Right ventricle myocardium inferior (tissue), 1 donor: ENCODE data around the gene LIN7B. TPM values are rescaled to one million over a fixed set of nuclear protein-coding genes. Genes with fewer than 3 reads are reported as not detected.
"Not testable (repeated sequence)": the region's sequence is repeated elsewhere in the genome, so short reads cannot be mapped to it uniquely, and the experiment has no call there.

Experiments
- ATAC-seq: fragments of 200-7000 bp; cut with Tn5 transposase; one replicate; pipeline ENCODE4 v1.9.1; 2020; ENCODE audit warnings: mild to moderate bottlenecking, moderate library complexity
- DNase-seq: peaks from one replicate; pipeline ENCODE4 v3.0.0; 2021; ENCODE audit errors: missing footprints
- intact Hi-C: fragments of 100-400 bp; cut with DNase I; formaldehyde crosslinking; loops from one replicate; pipeline ENCODE4 v1.11.0; 2022
- total RNA-seq: library from RNA; stranded (reverse); fragmentation: NEBNext Ultra II Directional; extraction: Animal tissue kit (Norgen Biotek cat#: 25700); gene quantifications from one replicate; pipeline ENCODE4 v1.2.1, GENCODE V29; 2021
- donor health status: DM: no; HTN: yes; CAD: no; lungs with severe emphysema.

LIN7B gene
- total RNA-seq, 1 donor from 2014 or later = 21.1 TPM

GRCh38 chr19:49114630-49115363 is 627 bp downstream of the LIN7B start:
- peak; percentile 79 for DNase-seq
- ATAC-seq = no peak
- intact Hi-C loops = no loop called here

DNA sequence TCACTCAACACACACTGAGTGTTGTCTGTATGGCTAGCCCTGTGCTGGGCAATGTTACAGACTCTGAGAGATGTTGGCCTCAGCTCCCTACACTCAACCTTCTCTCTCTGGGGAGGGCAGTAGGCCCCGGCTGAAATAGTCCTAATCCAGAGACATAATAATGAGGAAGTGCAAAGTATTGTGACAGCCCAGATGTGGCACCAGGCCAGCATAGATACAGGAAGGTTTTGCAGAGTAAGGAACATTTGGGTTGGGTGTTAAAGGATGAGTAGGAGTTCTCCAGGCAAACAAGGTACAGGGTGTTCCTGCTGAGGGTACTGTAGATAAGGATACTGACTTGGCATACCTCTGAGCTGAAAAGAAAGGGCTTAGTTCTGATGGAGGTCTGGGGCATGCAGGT is 2.4 kb downstream of the LIN7B start:
- peak; percentile 84 for DNase-seq
- intact Hi-C loops = no loop called here
- no peak for ATAC-seq

DNA sequence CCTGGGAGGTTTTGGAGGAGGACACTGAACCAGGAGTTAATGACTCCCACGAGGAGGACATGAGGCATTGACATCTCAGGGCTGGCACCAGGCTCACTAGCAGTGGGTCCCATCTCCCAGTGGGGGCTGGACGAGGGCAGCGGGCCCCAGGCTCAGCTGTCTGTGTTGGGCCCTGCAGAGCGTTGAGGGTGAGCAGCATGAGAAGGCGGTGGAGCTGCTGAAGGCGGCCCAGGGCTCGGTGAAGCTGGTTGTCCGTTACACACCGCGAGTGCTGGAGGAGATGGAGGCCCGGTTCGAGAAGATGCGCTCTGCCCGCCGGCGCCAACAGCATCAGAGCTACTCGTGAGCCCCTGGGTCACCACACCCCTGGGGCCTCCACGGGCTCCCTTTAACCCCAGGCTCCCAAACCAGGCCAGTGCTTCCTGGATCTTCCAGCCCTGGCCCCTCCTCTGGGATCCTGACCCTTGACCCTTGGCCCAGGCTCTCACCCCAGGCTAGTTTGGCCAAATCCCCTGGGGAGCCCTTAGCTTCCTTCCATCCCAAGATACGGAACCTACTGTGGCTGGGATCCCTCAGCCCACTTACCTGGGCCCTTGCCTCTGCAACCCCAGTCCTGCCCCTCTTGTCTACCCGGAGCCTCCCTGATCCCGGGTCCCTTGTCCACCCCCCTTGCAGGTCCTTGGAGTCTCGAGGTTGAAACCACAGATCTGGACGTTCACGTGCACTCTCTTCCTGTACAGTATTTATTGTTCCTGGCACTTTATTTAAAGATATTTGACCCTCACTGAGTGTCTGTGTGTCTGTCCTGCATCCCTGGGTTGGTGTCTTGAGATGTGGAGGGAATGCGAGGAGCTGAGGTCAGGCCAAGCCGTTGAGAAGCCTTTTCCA is 3.8 kb downstream of the LIN7B start:
- intact Hi-C loops = loop anchor here (2.0 kb wide), 1 partner anchor 31 kb away; no protein-coding TSS in a partner anchor
- ATAC-seq (no peak), DNase-seq (no peak)

DNA sequence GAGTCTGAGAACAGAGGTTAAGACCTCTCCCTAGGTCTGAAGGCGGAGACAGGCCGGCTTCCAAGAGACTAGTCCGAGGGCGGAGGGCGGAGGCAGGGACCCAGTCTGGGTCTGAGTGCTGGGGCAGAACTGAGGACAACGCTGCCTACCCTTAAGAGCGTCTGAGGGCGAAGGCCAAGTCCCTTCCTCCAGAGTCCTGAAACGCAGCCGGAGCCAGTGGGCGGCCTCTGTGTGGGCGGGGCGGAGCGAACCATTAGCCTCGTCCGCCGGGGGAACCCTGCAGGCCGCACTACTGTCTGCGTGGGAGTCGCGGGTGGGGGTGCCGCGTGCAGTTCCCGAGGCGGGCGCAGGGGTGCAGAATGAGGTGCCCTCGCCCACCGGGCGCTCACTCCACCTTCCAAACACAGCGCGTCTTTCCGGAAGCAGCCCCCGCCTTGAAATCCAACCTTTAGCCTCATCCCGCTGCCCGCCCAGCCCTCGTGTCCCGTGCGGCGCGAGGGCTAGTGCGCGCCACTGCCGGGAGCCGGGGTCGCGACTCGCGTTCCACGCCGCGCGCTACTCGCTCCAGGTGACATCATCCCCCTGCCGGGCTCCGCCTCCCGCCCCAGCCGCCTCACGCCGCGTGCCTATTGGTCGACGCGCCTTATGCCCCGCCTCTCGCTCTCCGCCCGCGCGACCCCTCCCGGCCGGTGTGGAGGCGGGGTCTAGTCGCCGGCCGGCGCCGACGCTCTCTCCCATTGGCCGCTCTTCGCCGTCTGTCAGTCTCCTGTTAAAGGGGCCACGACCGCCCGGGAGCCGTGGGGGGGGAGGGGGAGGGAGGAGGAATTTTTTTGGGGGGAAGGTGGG is 4.6 kb downstream of the LIN7B start, which contains the start of gene C19orf73:
TSS of gene C19orf73 (minus strand) at position 579 of the 846 bp plus-strand sequence. CDS start at position 458, 121 bp downstream.
- DNase-seq = peak; percentile 96
- ATAC-seq = peak; percentile 93
- intact Hi-C loops = loop anchor here (2.0 kb wide), 1 partner anchor 30 kb away; no protein-coding TSS in a partner anchor

DNA sequence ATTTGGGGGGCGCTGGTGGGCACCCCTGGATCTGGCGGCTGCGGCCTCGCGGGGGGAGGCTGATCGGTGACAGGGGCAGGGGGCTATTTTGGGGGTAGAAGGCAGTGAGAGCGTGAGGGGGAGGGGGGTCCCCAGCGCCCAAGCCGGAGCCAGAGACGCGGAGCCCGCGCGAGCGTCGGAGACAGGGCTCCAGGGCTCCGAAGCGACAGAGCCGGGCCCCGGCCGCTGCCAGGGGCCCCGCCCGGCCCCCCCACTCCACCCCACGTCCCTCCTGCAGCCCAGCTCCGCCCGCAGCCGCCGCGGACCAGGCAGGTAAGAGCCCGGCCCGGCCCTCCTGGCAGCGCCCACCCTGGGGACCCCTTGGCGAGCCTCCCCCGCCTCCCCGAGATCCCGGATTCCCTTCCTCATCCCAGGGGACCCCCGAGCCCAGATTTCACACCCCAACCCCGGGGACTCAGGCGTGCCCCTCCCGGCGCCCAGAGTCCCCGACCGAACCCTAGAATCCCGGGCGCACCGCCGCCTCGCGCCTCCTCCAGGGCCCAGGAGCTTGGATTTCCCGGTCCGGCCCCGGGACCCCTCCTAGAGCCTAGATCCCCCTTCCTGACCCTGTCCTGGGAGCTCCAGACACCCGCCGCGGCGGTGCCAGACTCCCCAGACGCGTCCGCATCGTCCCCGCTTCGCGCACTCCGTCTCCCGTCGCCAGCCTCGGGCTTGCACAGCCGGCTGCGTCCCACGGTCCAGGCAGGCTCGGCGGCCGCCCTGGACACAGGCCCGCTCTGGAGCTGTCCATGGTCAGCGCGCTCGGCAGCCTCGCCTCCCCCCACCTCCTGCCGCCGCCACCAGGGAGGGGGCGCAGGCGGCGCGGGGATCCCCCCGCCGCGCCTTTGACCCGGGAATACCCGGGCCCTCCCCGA is 5.5 kb downstream of the LIN7B start, which contains the start of gene PPFIA3:
TSS of gene PPFIA3 (plus strand) at position 134 of the 914 bp plus-strand sequence. CDS start 8,330 bp downstream, outside the sequence.
- ATAC-seq = peak; percentile 61
- intact Hi-C loops = loop anchor here (2.0 kb wide), 1 partner anchor 29 kb away; no protein-coding TSS in a partner anchor
- DNase-seq = peak; percentile 84

DNA sequence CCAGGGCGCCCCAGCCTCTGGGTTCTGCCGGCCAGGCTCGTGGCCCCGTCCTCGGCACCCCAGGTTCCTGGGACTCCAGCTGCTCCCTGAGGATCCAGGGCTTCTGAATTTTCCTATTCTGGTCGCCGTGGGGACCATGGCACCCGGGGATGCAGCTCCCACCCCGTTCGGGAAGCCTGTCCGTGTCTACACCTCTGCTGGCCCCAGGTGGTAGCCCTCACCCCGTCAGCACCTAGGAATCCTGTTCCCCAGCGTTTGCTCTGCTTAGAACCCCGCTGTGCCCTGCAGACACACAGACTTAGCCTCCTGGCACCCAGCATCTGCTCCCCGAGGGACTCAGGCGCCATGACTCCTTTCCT is 6.1 kb downstream of the LIN7B start:
- no peak for ATAC-seq
- intact Hi-C loops = no loop called here
- DNase-seq = no peak

- DNase-seq = no peak
Observed at GRCh38 chr19:49120868-49121267, 6.7 kb downstream of the LIN7B start.

DNA sequence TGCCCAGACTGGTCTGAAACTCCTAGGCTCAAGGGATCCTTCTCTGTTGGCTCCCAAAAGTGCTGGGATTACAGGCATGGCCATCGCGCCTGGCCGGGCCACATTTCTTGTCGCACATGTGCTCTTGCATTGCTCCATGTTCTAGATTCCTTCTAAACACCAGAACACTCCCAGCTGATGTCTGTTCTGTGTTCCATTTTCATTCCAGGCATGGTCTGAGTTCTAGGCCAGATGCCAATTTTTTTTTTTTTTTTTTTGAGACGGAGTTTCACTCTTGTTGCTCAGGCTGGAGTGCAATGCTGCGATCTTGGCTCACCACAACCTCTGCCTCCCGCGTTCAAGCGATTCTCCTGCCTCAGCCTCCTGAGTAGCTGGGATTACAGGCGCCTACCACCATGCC is 7.7 kb downstream of the LIN7B start:
- DNase-seq, intact Hi-C loops, ATAC-seq: not testable (repeated sequence)

More at GRCh38 chr19:49120868-49121267, 6.7 kb downstream of the LIN7B start:
- intact Hi-C loops = no loop called here
- no peak for ATAC-seq

DNA sequence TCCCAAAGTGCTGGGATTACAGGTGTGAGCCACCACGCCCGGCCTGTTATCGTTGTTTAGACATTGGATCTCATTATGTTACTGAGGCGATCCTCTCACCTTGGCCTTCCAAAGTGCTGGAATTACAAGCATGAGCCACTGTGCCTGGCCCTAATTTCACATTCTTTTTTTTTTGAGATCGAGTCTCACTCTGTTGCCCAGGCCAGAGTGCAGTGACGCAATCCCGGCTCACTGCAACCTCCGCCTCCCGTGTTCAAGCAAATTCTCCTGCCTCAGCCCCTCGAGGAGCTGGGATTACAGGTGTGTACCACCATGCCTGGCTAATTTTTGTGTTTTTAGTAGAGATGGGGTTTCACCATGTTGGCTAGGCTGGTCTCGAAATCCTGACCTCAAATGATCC is 9.1 kb downstream of the LIN7B start:
- intact Hi-C loops, DNase-seq, ATAC-seq: not testable (repeated sequence)

- intact Hi-C loops = no loop called here
- no peak for ATAC-seq
- no peak for DNase-seq
Observed at GRCh38 chr19:49125025-49125731, 11.0 kb downstream of the LIN7B start.

GRCh38 chr19:49126575-49126974 is 12.4 kb downstream of the LIN7B start:
- ATAC-seq = no peak
- intact Hi-C loops = no loop called here
- DNase-seq = no peak

DNA sequence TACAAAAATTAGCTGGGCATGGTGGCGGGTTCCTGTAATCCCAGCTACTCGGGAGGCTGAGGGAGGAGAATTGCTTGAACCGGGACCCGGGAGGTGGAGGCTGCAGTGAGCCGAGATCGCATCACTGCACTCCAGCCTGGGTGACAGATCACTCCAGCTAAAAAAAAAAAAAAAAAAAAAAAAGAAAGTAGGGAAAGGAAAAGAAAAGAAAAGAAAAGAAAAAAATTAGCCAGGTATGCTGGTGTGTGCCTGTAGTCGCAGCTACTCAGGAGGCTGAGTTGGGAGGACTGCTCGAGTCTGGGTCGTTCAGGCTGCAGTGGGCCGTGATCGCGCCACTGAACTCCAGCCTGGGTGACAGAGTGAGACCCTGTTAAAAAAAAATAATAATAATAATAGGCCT is 13.1 kb downstream of the LIN7B start:
- DNase-seq, ATAC-seq, intact Hi-C loops: not testable (repeated sequence)

- peak; percentile 98 for ATAC-seq
- intact Hi-C loops = loop anchor here (1.0 kb wide), 1 partner anchor 15 kb away; no protein-coding TSS in a partner anchor
- DNase-seq = peak; percentile 96
Observed at GRCh38 chr19:49127674-49128544, 13.7 kb downstream of the LIN7B start.

DNA sequence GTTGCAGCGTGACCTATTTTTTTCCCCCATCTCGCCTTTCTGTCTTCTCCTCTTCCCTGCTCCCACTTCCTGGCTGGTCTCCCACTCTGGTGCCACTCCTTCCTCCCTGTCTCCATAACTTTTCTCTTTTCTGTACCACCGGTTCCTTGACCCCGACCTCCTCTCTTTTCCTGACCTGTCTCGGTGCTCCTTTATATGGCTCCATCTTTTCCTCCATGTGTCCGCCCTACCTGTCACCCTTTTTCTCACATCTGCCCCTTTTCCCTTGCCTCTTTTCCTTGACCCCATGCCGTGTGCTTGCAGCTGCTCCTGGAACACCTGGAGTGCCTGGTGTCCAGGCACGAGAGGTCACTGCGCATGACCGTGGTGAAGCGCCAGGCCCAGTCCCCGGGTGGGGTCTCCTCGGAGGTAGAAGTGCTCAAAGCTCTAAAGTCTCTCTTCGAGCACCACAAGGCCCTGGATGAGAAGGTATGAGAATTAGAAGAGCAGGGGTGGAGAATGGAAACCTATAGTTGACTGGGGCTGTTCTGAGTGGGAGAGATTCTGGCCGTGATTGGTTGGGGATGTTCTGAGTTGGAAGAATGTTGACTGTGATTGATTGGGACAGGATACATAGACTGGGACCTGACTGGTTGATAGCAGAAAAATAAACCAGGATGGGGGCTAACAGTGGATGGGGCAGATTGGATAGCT is 14.5 kb downstream of the LIN7B start:
- no peak for DNase-seq
- intact Hi-C loops = loop anchor here (1.0 kb wide), 1 partner anchor 15 kb away; no protein-coding TSS in a partner anchor
- ATAC-seq = no peak

DNA sequence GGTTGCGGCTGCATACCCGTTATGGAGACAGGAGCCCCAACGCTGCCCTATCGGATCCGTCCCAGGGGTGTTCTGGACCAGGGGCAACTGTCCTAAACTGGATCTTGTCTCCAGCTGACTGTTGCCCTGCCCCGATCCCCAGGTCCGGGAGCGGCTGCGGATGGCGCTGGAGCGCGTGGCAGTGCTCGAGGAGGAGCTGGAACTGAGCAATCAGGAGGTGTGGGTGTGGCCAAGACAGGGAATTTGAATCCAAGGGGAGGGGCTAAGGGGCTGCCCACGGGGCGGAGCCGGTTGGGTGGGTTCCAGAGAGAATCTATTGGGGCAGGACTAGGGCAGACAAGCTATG is 15.0 kb downstream of the LIN7B start:
- ATAC-seq (no peak), DNase-seq (no peak)
- intact Hi-C loops = no loop called here
